ENCODE results near the gene NCAPD2.

DNA sequence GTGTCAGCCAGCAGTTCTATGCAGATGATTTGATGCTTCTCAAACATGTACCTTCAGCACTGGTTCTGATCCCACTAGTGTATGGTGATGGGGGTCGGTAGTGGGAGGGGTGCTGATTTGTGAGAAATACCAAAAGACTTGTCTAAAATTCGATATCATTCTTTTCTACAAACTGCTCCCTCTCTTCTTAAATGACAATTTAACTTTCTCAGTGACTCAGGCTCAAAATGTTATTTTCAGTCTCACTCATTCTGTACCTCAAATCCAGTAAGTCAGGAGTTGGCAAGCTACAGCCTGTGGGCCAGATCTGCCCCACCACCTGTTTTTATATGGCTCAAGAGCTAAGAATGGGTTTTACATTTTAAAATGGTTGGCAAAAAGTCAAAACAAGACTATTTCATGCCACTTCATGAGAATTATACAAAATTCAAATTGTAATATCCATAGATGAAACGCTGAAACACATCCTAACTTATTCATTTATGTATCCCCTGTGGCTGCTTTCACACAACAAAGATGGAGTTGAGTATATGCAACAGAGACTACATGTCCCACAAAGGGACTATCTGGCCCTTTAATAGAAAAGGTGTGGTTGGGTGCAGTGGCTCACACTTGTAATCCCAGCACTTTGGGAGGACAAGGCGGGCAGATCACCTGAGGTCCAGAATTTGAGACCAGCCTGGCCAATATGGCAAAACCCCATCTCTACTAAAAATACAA lies 80.8 kb downstream of the NCAPD2 start:
- TF ChIP-seq, protein P1, sequence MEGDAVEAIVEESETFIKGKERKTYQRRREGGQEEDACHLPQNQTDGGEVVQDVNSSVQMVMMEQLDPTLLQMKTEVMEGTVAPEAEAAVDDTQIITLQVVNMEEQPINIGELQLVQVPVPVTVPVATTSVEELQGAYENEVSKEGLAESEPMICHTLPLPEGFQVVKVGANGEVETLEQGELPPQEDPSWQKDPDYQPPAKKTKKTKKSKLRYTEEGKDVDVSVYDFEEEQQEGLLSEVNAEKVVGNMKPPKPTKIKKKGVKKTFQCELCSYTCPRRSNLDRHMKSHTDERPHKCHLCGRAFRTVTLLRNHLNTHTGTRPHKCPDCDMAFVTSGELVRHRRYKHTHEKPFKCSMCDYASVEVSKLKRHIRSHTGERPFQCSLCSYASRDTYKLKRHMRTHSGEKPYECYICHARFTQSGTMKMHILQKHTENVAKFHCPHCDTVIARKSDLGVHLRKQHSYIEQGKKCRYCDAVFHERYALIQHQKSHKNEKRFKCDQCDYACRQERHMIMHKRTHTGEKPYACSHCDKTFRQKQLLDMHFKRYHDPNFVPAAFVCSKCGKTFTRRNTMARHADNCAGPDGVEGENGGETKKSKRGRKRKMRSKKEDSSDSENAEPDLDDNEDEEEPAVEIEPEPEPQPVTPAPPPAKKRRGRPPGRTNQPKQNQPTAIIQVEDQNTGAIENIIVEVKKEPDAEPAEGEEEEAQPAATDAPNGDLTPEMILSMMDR (IDR thresholded peaks at IDR 0.05) = no peak
- TF ChIP-seq POLR2A (IDR thresholded peaks at IDR 0.05) = no peak
